ENCODE data around the gene PLXDC1.

The PLXDC1 gene

GRCh38 chr17:39051001-39051585 lies 100.3 kb downstream of the PLXDC1 start (continued):
- TF ChIP-seq ZSCAN30 (tag by site-specific recombination; IDR thresholded peaks at IDR 0.05): no peak
- no peak for TF ChIP-seq GLIS2 (tag by site-specific recombination; IDR thresholded peaks at IDR 0.05)
- TF ChIP-seq EGR2 (tag by site-specific recombination; IDR thresholded peaks at IDR 0.05; ENCODE audit: low read depth): no peak
- no peak for TF ChIP-seq ZFHX2 (tag by site-specific recombination; conservative IDR thresholded peaks at IDR 0.05)
- TF ChIP-seq ZNF121 (tag by site-specific recombination; IDR thresholded peaks at IDR 0.05): no peak
- no peak for TF ChIP-seq ZNF664 (tag by site-specific recombination; IDR thresholded peaks at IDR 0.05)

- POLR2A ChIA-PET: no interaction called here
Observed at GRCh38 chr17:39045948-39046679, 105.3 kb downstream of the PLXDC1 start.

GRCh38 chr17:39036009-39036408 lies 115.4 kb downstream of the PLXDC1 start:
- no peaks in the 10 kb centered on the region for H3K9me3 ChIP-seq (ENCODE audit: control insufficient read depth, insufficient read depth, low read depth, low read length)
- H3K36me3 ChIP-seq (ENCODE audit: control insufficient read depth in 2 of 2, insufficient read depth in 1 of 2, low read length in 2 of 2): no peaks in the 10 kb centered on the region
- H3K4me3 ChIP-seq (ENCODE audit: low read depth, low read length): no peak overlapping the region
- H3K4me1 ChIP-seq (ENCODE audit: control insufficient read depth, insufficient read depth, low read length): no peaks in the 10 kb centered on the region
- CTCF ChIA-PET: interaction anchor here (0.6 to 0.7 kb wide), 2 partner anchors 53 to 1635 kb away, joined by 3 to 4 read pairs; no protein-coding TSS in a partner anchor
- H3K27ac ChIP-seq (ENCODE audit: extremely low read depth, low read depth, low read length): no peak overlapping the region
- POLR2A ChIA-PET: no interaction called here
- TF ChIP-seq PATZ1 (tag by site-specific recombination; IDR thresholded peaks at IDR 0.05) (no peak), CTCF (tag by site-specific recombination; IDR thresholded peaks at IDR 0.05) (no peak), ZNF768 (tag by site-specific recombination; IDR thresholded peaks at IDR 0.05) (no peak), ZNF791 (tag by site-specific recombination; IDR thresholded peaks at IDR 0.05) (no peak), ZNF580 (tag by site-specific recombination; IDR thresholded peaks at IDR 0.05) (no peak), ZBTB26 (tag by site-specific recombination; optimal IDR thresholded peaks at IDR 0.05) (no peak), ZNF776 (tag by site-specific recombination; IDR thresholded peaks at IDR 0.05; ENCODE audit: borderline replicate concordance) (no peak), OVOL3 (tag by site-specific recombination; IDR thresholded peaks at IDR 0.05) (no peak)

More at GRCh38 chr17:39045948-39046679, 105.3 kb downstream of the PLXDC1 start:
- CTCF ChIA-PET: interaction anchor here (0.9 to 1.4 kb wide), 5 partner anchors 63 to 129 kb away, joined by 3 to 4 read pairs (median 3); no protein-coding TSS in a partner anchor
- Histone ChIP-seq H3K4me3 (ENCODE audit: low read depth, low read length) (no peak overlapping the region), H3K9me3 (ENCODE audit: control insufficient read depth, insufficient read depth, low read depth, low read length) (no peaks in the 10 kb centered on the region), H3K36me3 (ENCODE audit: control insufficient read depth in 2 of 2, insufficient read depth in 1 of 2, low read length in 2 of 2) (no peaks in the 10 kb centered on the region), H3K27ac (ENCODE audit: extremely low read depth, low read depth, low read length) (no peak overlapping the region), H3K4me1 (ENCODE audit: control insufficient read depth, insufficient read depth, low read length) (no peaks in the 10 kb centered on the region)
- TF ChIP-seq ZSCAN23 (tag by site-specific recombination; IDR thresholded peaks at IDR 0.05) (no peak), ZNF19 (tag by site-specific recombination; IDR thresholded peaks at IDR 0.05; ENCODE audit: low read depth) (peak; percentile 90; the same call in 1 of the 2 replicates), ZNF48 (tag by site-specific recombination; IDR thresholded peaks at IDR 0.05) (no peak), ZNF133 (tag by site-specific recombination; IDR thresholded peaks at IDR 0.05) (0 out of 2 replicates have a peak, but pooled peaks have one; percentile 3), ZNF449 (tag by site-specific recombination; IDR thresholded peaks at IDR 0.05) (peak; percentile 59; the same call in 1 of the 2 replicates), ZNF280C (tag by site-specific recombination; IDR thresholded peaks at IDR 0.05) (no peak), GLIS2 (tag by site-specific recombination; IDR thresholded peaks at IDR 0.05) (no peak), SCRT2 (tag by site-specific recombination; IDR thresholded peaks at IDR 0.05) (peak; percentile 39; the same call in 1 of the 2 replicates)
